Fibroblast of villous mesenchyme (primary cell): Measurements from ENCODE around the gene ACOXL. TPM values are rescaled to one million over a fixed set of nuclear protein-coding genes. Genes with fewer than 3 reads are reported as not detected.

Experiments
- DNase-seq: peaks from one replicate; pipeline ENCODE4 v3.0.0-alpha.2; 2010; ENCODE audit warnings: low read depth
- H3K4me3 ChIP-seq: 2 replicates; pipeline ENCODE4 v1.5.1; 2011; ENCODE audit warnings: low read depth, mild to moderate bottlenecking, low read length
- total RNA-seq: library from RNA; depleted of rRNA; stranded (reverse); fragments of >200 nt; gene quantifications from 2 replicates; pipeline ENCODE4 v1.2.3, GENCODE V29; 2012
- TF ChIP-seq, protein P1 (sequence below): IDR thresholded peaks from 2 replicates; pipeline ENCODE4 v1.5.1; 2012; ENCODE audit warnings: low read depth, mild to moderate bottlenecking, low read length; ENCODE audit not compliant: insufficient read depth

The ACOXL gene
- total RNA-seq, 1 donor = not detected

GRCh38 chr2:111099402-111099801 is 367.0 kb downstream of the ACOXL start:
- H3K4me3 ChIP-seq = no peak overlapping the region
- TF ChIP-seq, protein P1, sequence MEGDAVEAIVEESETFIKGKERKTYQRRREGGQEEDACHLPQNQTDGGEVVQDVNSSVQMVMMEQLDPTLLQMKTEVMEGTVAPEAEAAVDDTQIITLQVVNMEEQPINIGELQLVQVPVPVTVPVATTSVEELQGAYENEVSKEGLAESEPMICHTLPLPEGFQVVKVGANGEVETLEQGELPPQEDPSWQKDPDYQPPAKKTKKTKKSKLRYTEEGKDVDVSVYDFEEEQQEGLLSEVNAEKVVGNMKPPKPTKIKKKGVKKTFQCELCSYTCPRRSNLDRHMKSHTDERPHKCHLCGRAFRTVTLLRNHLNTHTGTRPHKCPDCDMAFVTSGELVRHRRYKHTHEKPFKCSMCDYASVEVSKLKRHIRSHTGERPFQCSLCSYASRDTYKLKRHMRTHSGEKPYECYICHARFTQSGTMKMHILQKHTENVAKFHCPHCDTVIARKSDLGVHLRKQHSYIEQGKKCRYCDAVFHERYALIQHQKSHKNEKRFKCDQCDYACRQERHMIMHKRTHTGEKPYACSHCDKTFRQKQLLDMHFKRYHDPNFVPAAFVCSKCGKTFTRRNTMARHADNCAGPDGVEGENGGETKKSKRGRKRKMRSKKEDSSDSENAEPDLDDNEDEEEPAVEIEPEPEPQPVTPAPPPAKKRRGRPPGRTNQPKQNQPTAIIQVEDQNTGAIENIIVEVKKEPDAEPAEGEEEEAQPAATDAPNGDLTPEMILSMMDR = no peak
- no peak for DNase-seq

GRCh38 chr2:111100087-111100764 is 367.9 kb downstream of the ACOXL start:
- TF ChIP-seq, protein P1 = no peak
- no peak for DNase-seq
- no peak overlapping the region for H3K4me3 ChIP-seq

- no peak overlapping the region for H3K4me3 ChIP-seq
- TF ChIP-seq, protein P1 = no peak
- DNase-seq = no peak
Observed at GRCh38 chr2:111100765-111101162, 368.4 kb downstream of the ACOXL start.

GRCh38 chr2:111101592-111101991 is 369.2 kb downstream of the ACOXL start:
- H3K4me3 ChIP-seq = no peak overlapping the region
- TF ChIP-seq, protein P1 = no peak
- no peak for DNase-seq

DNA sequence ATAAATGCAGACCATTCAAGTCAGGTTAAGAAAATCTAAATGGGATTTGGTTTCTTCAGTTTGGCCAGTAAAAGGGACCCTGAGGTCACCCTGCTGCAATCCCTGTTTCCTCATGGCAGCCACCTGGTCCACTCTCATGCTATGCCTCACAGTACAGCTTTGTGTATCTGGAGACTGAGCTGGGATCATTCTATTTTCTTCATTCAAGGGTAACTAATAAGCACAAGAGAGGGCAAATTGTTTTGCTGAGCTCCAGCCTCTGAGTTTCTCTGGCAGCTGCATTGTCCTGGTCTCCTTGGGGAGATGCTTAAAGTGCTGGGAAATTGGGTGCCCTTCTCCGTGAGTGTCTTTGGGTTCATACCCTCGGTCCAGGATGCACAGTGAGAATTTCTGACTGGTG is 369.8 kb downstream of the ACOXL start:
- H3K4me3 ChIP-seq = no peak overlapping the region
- no peak for DNase-seq
- TF ChIP-seq, protein P1 = no peak

GRCh38 chr2:111105926-111106325 is 373.6 kb downstream of the ACOXL start:
- H3K4me3 ChIP-seq = no peak overlapping the region
- no peak for DNase-seq
- TF ChIP-seq, protein P1 = no peak

DNA sequence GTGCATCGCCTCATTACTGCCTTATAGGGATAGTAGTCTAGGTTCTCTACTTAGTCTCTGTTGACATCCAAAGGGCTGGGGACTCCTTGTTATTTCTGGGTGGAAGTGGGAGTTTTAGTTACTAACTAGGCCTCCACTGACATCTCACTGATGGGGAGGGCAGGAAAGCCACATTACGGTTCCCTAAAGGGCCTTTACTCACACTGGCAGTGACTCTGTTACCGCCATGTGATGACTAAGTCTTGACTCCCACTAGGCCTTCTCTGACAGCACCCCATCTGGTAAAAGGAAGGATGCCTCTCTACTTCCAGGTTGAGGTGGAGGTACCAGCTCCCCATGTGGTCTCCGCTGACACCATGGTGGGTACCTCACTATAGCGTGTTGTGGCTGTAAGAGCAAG is 374.3 kb downstream of the ACOXL start:
- H3K4me3 ChIP-seq = no peak overlapping the region
- TF ChIP-seq, protein P1 = no peak
- no peak for DNase-seq
